ENCODE data around the gene TBC1D8.

TBC1D8 gene

GRCh38 chr2:101115664-101116063 is 35.5 kb downstream of the TBC1D8 start:
- H3K27ac ChIP-seq: peak overlapping the region; percentile 96
- TF ChIP-seq CTCF (IDR thresholded peaks at IDR 0.05; ENCODE audit: low read depth, low read length): no peak
- DNase-seq: no peak
- H3K36me3 ChIP-seq: no peaks in the 10 kb centered on the region; the same call in none of the 2 replicates
- no peak overlapping the region for H3K4me3 ChIP-seq (ENCODE audit: low read depth, low read length)
- H3K27me3 ChIP-seq (ENCODE audit: insufficient read depth, low read depth, severe bottlenecking): no peaks in the 10 kb centered on the region
- peaks cover 3% of the 10 kb centered on the region for H3K9me3 ChIP-seq (ENCODE audit: severe bottlenecking)

GRCh38 chr2:101114815-101115214 is 36.4 kb downstream of the TBC1D8 start:
- H3K4me3 ChIP-seq (ENCODE audit: low read depth, low read length): peak overlapping the region; percentile 61
- H3K36me3 ChIP-seq: no peaks in the 10 kb centered on the region; the same call in none of the 2 replicates
- H3K27ac ChIP-seq: peak overlapping the region; percentile 96
- no peaks in the 10 kb centered on the region for H3K27me3 ChIP-seq (ENCODE audit: insufficient read depth, low read depth, severe bottlenecking)
- no peak for TF ChIP-seq CTCF (IDR thresholded peaks at IDR 0.05; ENCODE audit: low read depth, low read length)
- peaks cover 3% of the 10 kb centered on the region for H3K9me3 ChIP-seq (ENCODE audit: severe bottlenecking)
- peak; percentile 49 for DNase-seq

- TF ChIP-seq CTCF (IDR thresholded peaks at IDR 0.05; ENCODE audit: low read depth, low read length): no peak
- Histone ChIP-seq H3K27ac (peak overlapping the region; percentile 96), H3K4me3 (ENCODE audit: low read depth, low read length) (peak overlapping the region; percentile 61), H3K9me3 (ENCODE audit: severe bottlenecking) (peaks cover 3% of the 10 kb centered on the region), H3K36me3 (no peaks in the 10 kb centered on the region; the same call in none of the 2 replicates), H3K27me3 (ENCODE audit: insufficient read depth, low read depth, severe bottlenecking) (no peaks in the 10 kb centered on the region)
- peak; percentile 42 for DNase-seq
Observed at GRCh38 chr2:101114268-101114783, 36.9 kb downstream of the TBC1D8 start.

- no peaks in the 10 kb centered on the region; the same call in none of the 2 replicates for H3K36me3 ChIP-seq
- H3K27me3 ChIP-seq (ENCODE audit: insufficient read depth, low read depth, severe bottlenecking): no peaks in the 10 kb centered on the region
- H3K9me3 ChIP-seq (ENCODE audit: severe bottlenecking): peaks cover 3% of the 10 kb centered on the region
- TF ChIP-seq CTCF (IDR thresholded peaks at IDR 0.05; ENCODE audit: low read depth, low read length): no peak
- H3K4me3 ChIP-seq (ENCODE audit: low read depth, low read length): peak overlapping the region; percentile 23
- H3K27ac ChIP-seq: peak overlapping the region; percentile 96
- no peak for DNase-seq
Observed at GRCh38 chr2:101113441-101114267, 37.5 kb downstream of the TBC1D8 start.

- Histone ChIP-seq H3K36me3 (no peaks in the 10 kb centered on the region; the same call in none of the 2 replicates), H3K27me3 (ENCODE audit: insufficient read depth, low read depth, severe bottlenecking) (no peaks in the 10 kb centered on the region), H3K4me3 (ENCODE audit: low read depth, low read length) (no peak overlapping the region), H3K9me3 (ENCODE audit: severe bottlenecking) (peaks cover 3% of the 10 kb centered on the region), H3K27ac (peak overlapping the region; percentile 96)
- DNase-seq: no peak
- no peak for TF ChIP-seq CTCF (IDR thresholded peaks at IDR 0.05; ENCODE audit: low read depth, low read length)
Observed at GRCh38 chr2:101112772-101113157, 38.4 kb downstream of the TBC1D8 start.
